NCI-H510A treated with DMSO at 0.1 percent for 48 hours (cell line): Measurements from ENCODE around the gene MACROD2.

ENCODE experiments used
- DNase-seq: peaks from one replicate; lab custom pipeline; 2025; lab: John Stamatoyannopoulos, UW

The MACROD2 gene

DNA sequence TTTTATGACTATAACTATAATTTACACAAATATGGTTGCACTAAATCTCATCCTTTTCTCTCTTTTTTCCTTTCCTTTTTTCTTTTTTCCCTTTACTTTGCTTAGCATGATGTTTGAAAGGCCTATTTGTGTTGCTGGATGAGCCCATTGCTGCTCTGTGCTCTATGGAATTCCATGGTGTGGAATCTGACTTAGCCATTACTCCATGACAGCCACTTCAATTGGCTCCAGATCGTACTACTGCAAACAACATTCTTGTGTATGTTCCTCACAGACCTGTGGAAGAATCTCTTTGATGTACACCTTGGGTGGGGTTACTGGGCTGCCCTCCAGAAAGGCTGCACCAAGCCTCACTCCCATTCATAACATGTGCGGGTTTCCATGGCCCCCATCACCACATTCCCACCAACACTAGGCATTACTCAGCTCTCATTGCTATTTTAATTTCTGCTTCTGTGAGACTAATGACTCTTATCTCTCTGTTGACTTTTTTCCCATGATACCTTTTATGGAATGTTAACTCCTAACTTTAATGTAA is 1598.9 kb downstream of the MACROD2 start:
- DNase-seq, result no peak

DNA sequence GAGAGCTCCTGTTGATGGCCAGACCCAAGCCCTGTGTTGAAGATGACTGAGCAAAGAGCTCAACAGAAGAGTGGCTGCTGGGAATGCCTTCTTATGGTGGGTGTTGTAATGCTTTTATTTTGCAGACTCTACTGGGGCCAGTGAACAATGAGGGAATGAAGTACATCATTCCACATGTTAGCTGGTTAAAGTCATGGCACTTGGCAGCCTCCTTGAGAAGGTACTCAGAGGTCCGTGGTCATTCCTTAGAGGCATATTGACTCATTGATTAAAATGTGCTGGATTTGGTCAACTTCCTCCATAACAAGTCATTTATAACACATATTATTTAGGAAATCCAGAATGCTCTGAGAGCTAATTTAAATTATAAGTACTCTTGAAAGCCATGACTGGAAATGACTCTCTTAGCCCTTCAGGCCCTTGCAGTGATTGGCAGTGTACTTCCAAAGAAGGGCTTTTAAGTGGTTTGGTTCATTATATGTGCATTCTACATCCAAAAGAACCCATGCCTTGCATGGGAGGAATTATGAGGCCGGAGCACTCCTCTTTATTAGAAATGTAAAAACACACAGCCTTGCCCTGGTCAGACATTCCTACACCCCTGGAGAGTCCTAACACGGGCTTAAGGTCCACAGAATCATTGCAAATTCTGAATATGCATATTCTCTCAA is 1601.0 kb downstream of the MACROD2 start:
- DNase-seq, result no peak

DNA sequence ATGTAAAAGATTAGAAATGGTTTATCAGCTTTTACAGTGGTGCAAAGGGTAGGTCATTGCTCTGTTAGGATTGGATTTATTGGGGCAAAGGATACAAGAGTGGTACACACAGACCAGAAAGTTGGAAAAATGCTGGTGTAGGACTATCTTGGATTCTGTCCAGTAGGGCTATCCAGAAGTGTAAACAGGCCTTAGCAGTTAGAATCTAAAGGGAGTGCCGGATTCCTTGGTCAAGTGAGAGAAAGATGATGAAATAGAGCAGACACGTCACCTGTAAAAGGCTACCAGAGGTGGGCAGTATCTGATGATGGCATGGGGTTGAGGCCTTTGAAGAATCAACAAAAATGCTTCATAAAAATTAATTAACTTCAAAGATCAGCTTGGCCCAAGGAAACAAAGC is 1602.0 kb downstream of the MACROD2 start:
- no peak for DNase-seq

DNA sequence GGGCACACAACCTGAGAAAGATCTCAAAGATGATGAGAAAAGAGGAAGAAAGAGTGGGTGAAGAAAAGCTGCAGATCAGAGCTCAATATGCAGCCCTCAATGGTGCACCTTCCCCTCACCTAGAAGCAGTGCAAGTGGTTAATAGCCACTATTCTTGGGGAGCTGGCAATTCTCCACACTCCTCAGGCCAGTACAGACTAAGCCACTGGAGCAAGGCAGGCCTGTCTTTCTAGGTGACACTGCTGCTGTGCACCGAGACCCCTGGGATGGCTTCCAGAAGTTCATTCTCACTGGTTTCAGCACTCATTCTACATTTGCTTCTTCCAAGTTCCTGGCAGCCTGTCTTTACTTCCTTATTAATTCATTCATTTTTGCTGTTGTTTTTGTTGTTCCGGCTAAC is 1604.6 kb downstream of the MACROD2 start:
- DNase-seq, result no peak

DNA sequence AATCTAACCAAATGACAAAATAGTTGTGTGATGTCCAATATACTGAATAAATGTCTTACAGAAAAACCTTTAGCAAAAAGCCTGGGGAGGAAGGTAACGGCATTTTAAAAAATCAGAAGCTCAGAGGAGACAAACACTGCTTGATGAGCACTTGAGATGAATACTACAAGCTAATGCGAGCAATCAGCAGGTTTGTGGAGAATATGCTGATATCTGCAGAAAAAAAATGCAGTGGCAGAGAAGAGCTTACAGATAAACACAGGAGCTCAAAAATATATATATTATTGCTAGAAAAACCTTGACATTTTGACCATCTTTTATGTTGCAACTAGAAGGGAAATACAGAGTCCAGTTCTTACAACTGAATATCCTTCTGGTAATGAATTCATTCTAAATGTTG is 1605.2 kb downstream of the MACROD2 start:
- DNase-seq, result no peak

DNA sequence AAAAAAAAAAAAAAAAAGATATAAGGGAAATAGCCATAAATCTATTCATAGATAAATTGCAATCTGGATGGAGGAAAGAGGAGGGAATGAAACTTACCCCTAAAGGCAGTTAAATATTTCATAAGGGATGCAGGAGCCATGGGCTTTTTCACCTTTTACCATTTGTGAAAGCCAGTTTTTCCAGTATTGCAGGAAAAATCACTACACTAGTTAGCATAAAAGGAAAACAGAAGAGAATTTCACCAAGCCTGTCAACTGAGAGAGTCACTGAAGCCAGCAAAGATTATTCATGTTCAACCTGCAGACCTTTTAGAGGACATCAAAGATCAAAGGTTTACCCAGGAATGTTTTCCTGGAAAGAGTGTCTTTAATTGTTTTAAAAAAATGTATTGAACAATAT is 1608.2 kb downstream of the MACROD2 start:
- no peak for DNase-seq

DNA sequence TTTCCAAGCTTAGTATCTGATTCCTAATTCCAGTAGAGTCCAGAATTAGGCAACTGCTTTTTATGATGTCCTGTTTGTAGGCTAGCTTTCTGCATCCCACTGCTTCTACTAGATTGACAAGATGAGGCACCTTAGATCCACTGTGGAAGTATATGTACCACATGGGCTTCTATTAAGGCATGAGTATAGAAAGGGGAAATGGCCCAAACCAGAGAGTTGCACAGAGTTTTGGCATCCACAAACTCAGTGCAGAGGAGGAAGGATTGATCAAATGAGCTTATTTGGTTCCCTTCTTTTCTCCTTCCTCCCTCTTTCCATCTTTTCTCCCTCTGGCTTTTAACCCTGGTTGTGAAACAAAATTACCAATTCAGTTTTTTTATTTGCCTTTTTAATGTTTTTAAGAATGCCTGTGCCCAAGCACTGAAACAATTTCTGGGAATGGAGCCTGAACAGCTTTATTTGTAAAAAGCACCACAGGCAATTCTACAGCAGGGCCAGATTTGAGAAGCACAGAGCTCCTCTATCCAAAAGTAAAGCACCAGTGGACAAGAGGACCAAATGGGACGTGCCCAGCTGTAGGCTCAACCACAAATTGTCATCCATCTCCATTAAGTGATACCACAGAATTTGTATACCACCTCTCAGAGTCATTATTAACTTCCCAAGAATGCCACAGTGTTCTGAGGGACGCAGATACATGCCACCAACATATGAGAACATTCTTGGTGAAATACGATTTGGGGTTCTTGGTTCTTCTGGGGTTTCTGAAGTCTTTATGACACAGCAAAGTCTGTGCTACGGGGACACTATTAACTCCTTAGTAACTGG is 1608.9 kb downstream of the MACROD2 start:
- DNase-seq, result no peak

DNA sequence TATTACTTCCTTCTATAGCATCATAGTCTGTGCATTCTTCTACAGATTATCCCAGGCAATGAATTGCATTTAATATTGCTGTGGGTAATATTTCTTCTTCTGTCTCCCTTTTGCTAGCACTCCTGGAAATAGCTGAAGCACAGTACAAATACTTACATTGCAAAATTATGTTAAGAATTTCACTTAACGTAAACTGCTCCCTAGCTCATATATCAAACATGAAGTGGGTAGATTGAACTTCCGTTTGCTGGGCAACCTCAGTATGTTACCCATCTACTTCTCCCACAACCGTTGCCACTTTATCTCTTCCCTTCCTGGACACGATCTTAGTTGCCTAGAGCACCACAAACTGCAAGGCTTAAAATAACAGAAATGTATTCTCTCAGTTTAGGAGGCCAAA is 1614.6 kb downstream of the MACROD2 start:
- DNase-seq, result no peak

DNA sequence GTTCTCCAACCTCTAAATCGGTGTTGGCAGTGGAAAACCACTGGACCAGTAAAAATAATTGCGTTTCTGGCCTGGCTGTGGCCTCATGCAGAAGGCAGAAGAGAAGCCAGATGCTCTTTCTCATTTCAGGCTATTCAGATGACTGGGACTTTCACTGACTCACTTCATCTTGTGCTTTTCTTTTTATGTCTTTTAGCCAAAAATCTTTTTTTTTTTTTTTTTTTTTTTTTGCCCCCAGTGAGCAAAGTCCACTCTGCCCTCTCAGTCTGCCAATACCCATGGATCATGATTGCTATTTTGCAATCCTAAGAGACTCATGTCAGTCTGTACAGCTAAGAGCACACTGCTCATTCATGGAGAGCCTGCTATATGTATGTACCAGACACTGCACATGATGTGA is 1615.5 kb downstream of the MACROD2 start:
- DNase-seq, result no peak

DNA sequence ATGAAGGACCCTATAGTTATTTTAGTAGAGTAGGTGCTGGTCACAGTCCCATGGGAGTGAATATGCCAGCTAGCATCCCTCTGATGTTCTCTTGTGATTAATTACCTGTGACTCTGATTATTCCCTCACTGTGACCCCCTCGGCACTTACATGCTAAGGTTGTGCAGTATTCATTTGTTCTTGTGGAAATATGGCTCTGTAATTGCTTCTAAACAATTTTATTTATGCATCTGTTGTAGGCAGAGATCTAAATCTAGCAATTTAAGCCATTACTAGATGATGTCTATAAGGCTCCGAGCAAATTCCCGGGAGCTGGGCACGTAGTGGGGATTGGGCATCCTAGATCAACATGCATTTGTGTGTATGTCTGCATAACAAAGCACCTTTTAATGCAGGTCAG is 1616.2 kb downstream of the MACROD2 start:
- no peak for DNase-seq

DNA sequence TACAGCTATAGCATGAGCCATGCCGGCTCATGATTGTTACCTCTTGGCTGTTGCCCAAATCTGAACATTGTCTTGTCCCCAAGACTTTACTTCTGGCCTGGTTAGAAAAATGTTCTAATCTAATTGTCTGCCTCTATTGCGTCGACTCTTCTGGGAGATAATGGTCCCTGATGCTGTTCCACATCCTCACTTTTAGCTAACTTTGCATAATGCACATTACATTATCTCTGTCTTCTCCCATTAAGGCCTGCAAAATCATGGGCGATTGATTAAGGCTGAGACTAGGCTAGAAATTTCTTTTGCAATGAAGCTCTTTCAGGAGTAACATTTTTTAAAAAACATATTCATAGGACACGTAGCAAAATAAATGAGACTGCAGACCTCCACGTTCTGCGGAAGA is 1616.9 kb downstream of the MACROD2 start:
- DNase-seq, result no peak

DNA sequence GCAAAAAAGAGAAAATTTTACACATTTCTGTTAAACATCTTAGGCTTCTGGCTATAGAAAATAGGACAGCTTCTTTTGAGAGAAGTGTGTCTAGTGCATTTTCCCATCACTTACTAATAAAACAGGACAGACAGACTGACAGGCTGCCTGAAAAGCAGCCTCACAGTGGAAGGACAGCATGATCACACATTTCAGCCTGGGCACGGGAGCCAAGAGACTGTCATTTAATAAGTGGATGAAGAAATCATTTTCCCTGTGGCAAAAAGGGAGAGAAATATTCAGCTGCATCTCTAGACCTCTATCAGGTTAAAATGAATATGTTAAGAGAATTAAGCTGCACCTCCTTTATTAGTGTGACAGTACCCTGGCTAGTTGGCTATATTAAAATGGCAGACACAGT is 1617.5 kb downstream of the MACROD2 start:
- DNase-seq, result no peak

DNA sequence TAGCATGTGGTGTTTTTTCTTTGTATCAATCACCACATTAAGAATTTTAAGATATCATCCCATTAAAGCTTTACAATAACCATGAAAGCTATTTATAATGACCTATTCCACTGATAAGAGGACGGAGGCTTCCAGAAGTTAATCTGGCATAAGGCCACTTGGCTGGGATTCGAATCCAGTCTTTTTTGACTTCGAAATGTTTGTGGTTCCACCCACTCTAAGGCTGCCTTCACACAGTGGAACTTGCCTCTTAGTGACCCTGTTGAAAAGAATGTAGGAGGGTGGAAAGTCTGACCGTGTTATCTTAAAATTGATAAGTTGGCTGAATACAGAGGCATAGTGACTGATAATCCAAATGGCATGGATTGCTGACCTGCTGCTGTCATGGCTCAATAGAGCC is 1618.2 kb downstream of the MACROD2 start:
- DNase-seq, result no peak

DNA sequence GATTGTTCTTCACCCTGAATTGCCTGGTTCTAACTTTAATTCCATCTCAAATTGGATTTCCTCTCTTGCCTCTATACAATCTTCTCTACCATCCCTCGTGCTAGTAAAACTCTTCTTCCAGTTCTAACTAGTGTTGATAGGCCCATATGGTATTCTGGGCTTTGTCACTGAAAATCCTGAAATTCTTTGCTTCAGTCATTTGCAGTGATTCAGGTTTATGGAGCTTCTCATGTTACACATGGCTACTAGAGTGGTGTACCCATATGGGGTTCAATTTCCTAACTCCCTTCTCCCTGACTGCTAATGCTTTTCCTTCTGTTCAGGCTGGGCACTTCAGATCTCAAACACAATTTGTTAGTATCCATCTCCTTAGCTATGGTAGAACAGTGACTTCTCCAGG is 1621.3 kb downstream of the MACROD2 start:
- no peak for DNase-seq

DNA sequence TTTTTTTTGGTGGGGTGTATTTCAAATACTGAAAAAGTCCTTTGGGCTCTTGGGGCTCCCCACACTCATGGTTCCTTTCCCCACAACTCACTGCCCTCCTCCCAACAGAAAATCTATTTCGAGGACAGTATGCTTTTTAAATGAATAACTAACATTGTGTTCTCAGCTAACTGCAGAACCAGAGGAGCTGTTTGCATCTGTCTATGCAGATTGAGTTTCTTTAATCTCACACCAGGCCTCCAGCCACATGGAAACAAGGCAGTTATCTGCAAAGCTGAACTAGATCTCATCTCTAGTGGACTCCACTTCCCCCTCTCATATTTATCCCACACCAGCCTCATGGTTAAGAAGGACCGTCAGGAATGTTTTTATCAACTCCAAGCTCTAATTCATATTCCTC is 1622.8 kb downstream of the MACROD2 start:
- no peak for DNase-seq

DNA sequence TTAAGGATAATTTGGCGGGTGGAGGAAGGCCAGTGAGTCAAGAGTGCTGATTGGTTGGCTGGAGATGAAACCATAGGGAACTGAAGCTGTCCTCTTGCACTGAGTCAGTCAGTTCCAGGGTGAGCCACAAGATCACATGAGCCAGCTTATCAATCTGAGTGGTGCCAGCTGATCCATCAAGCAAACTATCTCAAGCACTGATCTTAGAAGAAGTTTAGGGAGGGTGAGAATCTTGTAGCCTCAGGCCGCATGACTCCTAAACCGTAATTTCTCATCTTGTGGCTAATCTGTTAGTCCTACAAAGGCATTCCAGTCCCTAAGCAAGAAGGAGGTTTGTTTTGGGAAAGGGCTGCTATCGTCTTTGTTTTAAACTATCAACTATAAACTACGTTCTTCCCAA is 1623.6 kb downstream of the MACROD2 start:
- DNase-seq, result no peak

DNA sequence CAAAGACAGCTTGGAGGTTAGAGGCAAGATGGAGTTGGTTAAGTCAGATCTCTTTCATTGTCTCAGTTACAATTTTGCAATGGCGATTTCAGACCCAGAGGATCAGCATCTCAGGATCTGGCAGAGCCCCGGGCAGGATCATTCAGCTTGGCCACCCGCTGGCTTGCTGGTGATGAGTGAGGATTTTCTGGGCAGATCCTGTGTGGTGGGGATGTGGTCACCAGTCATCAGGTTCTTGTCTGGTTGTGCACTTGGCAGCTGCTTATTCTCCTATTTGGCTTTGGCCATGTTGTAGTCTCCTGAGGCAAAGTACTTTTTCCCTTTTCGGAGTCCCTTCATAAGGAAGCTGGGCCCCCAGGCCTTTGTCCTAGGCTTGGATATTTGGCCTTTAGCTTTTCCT is 1624.0 kb downstream of the MACROD2 start:
- DNase-seq, result no peak

DNA sequence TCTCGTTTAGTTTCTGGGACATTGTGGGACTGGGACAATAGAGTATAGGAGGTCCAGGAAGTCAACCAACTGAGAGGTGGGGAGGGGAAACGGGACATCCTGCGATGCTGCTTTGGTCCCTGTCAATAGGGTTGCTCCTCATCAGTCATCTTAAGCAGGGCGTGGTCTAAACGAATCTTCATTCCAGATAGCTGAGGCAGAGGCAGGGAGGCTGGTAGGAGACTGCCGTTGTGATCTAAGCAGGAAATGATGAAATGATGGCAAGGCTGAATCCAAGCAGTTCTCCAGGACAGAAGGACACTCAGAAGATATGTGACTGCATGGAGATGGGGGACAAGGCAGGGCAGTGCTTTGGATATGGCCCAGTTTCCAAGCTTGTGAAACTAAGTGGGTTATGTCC is 1624.5 kb downstream of the MACROD2 start:
- no peak for DNase-seq

DNA sequence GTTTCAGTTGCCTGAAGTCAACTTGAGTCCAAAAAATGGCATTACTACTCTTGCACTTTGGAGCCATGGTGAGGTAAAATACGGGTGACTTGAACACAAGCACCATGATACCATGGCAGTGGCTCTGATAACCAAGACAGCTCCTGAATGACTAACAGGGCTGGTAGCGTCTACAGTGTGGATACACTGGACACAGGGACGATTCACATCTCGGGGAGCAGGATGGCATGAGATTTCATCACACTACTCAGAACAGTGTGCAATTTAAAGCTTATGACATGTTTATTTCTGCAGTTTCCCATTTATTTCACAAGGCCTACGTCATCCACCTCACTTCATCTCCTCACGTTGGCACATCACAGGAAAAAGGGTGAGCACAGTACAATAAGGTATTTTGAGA is 1627.1 kb downstream of the MACROD2 start:
- DNase-seq, result no peak

DNA sequence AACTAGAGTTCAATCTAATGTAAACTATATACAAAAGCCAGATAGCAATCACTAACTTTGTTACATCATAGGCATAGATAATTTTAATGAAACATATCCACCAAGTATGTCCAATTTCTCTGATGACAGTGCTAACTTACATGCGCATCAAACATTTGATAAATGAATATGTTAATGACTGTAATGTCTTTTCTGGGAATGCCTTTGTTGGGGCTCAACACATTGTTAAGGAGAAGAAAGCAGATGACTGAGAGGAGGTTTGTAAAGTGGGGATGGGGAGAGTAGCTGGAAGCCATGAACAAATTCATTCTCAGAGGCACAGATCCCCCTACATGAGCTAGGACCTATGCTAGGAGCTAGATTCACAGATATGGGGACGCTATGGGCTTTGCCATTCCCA is 1627.9 kb downstream of the MACROD2 start:
- no peak for DNase-seq

DNA sequence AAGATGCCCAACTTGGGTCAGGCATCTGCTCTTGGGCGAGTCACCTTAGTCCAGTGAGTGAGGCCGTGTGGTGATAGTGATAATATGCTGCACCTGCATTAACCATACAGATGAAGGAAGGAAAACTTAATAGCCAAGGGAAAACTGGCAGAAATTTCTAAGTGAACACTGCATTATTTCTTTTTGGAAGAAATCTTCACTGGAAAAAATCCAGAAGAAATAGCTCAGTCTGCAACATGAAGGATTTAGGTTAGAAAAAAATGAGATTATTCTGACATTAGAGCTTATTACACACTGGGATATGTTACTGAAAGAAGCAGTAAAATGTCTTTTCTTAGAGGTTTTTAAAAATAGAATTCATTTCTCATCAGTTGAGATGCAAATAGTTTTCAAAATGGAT is 1630.7 kb downstream of the MACROD2 start:
- DNase-seq, result no peak

DNA sequence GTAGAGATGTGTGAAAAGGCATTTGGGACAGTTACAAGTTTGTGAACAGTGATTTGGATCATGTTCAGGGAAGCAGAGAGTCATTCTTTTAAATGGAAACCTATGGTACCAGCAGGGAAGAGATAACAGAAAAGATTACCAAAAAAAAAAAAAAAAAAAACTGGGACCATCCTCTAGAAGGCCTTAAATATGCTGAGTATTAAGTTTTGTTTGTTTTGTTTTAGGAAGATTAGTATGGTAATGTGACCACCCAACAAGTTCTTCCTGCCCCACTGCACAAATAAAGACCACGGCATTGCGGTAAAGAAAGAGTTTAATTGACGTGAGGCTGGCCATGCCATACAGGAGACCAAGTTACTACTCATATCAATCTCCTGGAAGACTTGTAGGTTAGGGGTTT is 1631.8 kb downstream of the MACROD2 start:
- DNase-seq, result no peak

DNA sequence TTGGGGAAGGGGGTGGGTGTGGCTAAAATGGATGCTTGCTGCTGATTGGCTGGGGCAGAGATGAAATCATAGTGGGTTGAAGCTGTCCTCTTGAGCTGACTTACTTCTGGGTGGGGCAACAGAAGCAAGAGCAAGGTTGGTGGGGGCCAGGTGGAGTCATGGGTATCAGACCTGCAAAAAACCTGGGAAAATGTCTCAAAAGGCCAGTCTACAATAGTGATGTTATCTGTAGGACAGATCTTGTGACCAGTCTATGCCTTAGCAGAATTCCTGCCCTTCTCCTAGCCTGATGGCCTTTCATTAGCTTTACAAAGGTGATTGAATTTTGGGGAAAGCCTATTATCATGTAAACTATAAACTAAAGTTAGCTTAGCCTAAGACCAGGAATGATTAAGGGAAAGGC is 1632.2 kb downstream of the MACROD2 start:
- no peak for DNase-seq
